ENCODE measurements around the gene FAM72C.
"Not testable (repeated sequence)": the region's sequence is repeated elsewhere in the genome, so short reads cannot be mapped to it uniquely, and the experiment has no call there.

FAM72C gene

GRCh38 chr1:143984721-143985473 is 13.1 kb upstream of the FAM72C start:
- DNase-seq (ENCODE audit: low spot score): not testable (repeated sequence)

GRCh38 chr1:143974416-143974815 is 2.6 kb upstream of the FAM72C start:
- peak; percentile 3 for DNase-seq (ENCODE audit: low spot score)

GRCh38 chr1:143973876-143974414 is 2.2 kb upstream of the FAM72C start:
- DNase-seq (ENCODE audit: low spot score): not testable (repeated sequence)

- DNase-seq (ENCODE audit: low spot score): not testable (repeated sequence)
These were observed 1.1 kb upstream of the FAM72C start for GRCh38 chr1:143972753-143973326.

GRCh38 chr1:143965860-143966259 is 5.9 kb downstream of the FAM72C start:
- not testable (repeated sequence) for DNase-seq (ENCODE audit: low spot score)

GRCh38 chr1:143964294-143964693 is 7.5 kb downstream of the FAM72C start:
- DNase-seq (ENCODE audit: low spot score): not testable (repeated sequence)

GRCh38 chr1:143955930-143956329 is 15.9 kb downstream of the FAM72C start:
- DNase-seq (ENCODE audit: low spot score): not testable (repeated sequence)

- not testable (repeated sequence) for DNase-seq (ENCODE audit: low spot score)
These were observed 18.9 kb downstream of the FAM72C start for GRCh38 chr1:143952913-143953312.

- not testable (repeated sequence) for DNase-seq (ENCODE audit: low spot score)
These were observed 20.0 kb downstream of the FAM72C start for GRCh38 chr1:143951485-143952391.

GRCh38 chr1:143947749-143948148 is 24.0 kb downstream of the FAM72C start:
- DNase-seq (ENCODE audit: low spot score): not testable (repeated sequence)

GRCh38 chr1:143945253-143945652 is 26.5 kb downstream of the FAM72C start:
- DNase-seq (ENCODE audit: low spot score): not testable (repeated sequence)

GRCh38 chr1:143944576-143945240 is 27.1 kb downstream of the FAM72C start:
- not testable (repeated sequence) for DNase-seq (ENCODE audit: low spot score)

- not testable (repeated sequence) for DNase-seq (ENCODE audit: low spot score)
These were observed 28.3 kb downstream of the FAM72C start for GRCh38 chr1:143943319-143943978.

GRCh38 chr1:143942238-143942860 is 29.4 kb downstream of the FAM72C start:
- not testable (repeated sequence) for DNase-seq (ENCODE audit: low spot score)

GRCh38 chr1:143939666-143940065 is 32.1 kb downstream of the FAM72C start:
- DNase-seq (ENCODE audit: low spot score): not testable (repeated sequence)

GRCh38 chr1:143938922-143939321 is 32.9 kb downstream of the FAM72C start:
- not testable (repeated sequence) for DNase-seq (ENCODE audit: low spot score)

GRCh38 chr1:143936457-143937115 is 35.2 kb downstream of the FAM72C start:
- DNase-seq (ENCODE audit: low spot score): peak; percentile 16

- DNase-seq (ENCODE audit: low spot score): not testable (repeated sequence)
These were observed 52.7 kb downstream of the FAM72C start for GRCh38 chr1:143919127-143919526.

- DNase-seq (ENCODE audit: low spot score): not testable (repeated sequence)
These were observed 53.2 kb downstream of the FAM72C start for GRCh38 chr1:143918552-143918951.

GRCh38 chr1:143913705-143914104 is 58.1 kb downstream of the FAM72C start:
- not testable (repeated sequence) for DNase-seq (ENCODE audit: low spot score)

All from kidney capillary endothelial cell (primary cell).